Epithelial cell of alveolus of lung (primary cell): ENCODE measurements around the gene TBC1D23. TPM values are rescaled to one million over a fixed set of nuclear protein-coding genes. Genes with fewer than 3 reads are reported as not detected.

Experiments used
- total RNA-seq: library from RNA; depleted of rRNA; stranded (reverse); fragments of >200 nt; gene quantifications from 2 replicates; pipeline ENCODE4 v1.2.1, GENCODE V29; 2015

Gene TBC1D23
- total RNA-seq: 26.2 and 35.8 TPM in 2 replicates

DNA sequence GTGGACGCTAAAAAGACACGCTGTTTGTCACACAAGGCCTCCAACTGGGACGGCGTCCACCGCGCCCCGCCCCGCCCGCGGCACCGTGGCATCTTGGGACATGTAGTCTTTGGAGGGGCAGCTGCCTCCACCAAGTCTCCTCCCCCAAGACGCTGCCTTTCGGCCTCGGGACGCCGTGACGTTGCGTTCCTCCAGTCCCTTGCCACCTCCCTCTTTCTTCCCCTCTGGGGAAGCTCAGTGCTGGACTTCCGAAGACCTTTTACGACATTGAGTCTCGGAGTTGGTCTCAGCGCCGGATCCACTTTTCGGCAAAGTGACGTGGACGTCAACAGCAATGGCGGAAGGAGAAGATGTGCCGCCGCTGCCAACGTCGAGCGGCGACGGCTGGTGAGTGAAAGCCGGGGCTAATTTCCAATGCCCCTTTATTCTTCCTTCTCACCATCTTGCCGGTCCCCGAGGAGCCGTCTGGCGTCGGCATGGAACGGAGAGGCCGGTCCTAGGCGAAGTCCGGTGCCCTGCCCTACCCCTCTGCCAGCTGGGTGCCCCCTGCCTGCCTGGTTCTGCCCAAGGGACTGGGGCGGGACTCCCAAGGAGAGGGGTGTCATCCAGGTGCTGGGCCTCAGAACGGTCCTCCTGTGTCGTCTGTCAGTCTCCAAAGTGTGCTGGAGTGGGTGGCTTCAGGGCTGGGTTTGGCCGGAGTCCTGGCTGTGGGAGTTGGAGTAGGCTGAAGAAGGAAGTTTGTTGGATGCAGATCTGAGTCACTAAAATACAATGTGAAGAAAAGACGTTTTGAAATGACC, at the start of gene TBC1D23:
Gene TBC1D23, plus strand, starts transcription at position 308 of the 800 bp plus-strand sequence. Its CDS starts 27 bp downstream, at position 335.

DNA sequence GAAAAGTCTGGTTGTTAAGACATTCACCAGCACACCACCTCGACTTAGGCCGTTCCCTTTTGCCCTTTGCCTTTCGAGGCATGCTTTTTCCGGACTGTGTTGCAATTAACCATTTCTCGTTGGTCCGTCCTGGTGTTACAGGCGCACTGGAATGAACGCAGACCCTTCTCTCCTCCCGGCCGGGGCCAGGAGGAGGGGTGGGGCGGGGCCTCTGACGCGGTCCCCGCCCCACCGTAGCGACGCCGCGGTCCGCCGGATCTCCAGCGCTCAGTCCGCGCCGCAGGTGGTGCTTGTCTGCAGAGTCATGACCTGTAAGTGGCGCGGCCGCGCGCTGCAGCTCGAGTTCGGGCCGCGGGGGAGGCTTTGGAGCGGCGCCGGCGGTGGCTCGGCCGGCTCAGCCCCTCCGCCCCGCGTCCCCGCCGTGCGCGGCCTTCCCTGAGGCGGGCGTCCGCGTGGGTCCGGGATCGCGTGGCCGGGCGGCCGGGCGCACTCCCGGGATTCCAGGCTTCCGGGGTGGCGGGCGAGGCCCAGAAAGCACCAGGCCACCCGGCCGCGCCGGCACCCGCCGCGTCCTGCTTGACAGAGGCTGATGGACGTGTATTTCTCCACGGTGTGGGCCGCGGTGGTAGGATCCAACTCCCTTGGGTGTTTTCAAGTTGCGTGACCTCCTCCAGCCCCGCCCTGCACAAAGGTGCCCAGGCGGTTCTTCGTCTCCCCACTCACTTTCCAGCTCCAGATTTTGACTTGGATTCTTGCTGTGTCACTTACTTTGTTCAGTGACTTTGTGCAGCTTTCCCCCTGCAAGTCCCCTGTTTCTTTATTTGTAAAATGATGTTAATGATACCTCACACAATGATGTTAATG, 73.9 kb downstream of the TBC1D23 start, which contains the start of gene NIT2:
Gene NIT2, plus strand, starts transcription at position 270 of the 864 bp plus-strand sequence. Its CDS starts 35 bp downstream, at position 305.

Other genes with a start within 250 kb of the TBC1D23 start
- gene FILIP1L, start 146.5 kb upstream of the TBC1D23 start, total RNA-seq: 12.6 and 42.7 TPM in 2 replicates
- gene NIT2, start 73.8 kb downstream of the TBC1D23 start, total RNA-seq: 13.3 and 19.1 TPM in 2 replicates
- gene TOMM70, start 140.1 kb downstream of the TBC1D23 start, total RNA-seq: 37.5 and 44.2 TPM in 2 replicates
- 2.7 and 4.5 TPM in 2 replicates for gene LNP1, start 140.5 kb downstream of the TBC1D23 start, total RNA-seq
- 23.9 and 53.7 TPM in 2 replicates for gene TMEM45A, start 231.6 kb downstream of the TBC1D23 start, total RNA-seq